T-helper 2 cell treated with Interferon-gamma antibody and Interleukin-4, amounts not matched to agents 5 μg/mL and 100 μg/mL, for 36 hours (primary cell): ENCODE results near the gene OTC.

Experiments
- DNase-seq: peaks from one replicate; pipeline ENCODE4 v3.0.0; 2021; ENCODE audit warnings: low spot score
- H3K27ac Mint-ChIP-seq: one replicate; pipeline ENCODE4 v1.8.0; 2021; ENCODE audit warnings: mild to moderate bottlenecking, mixed read lengths
- H3K27me3 Mint-ChIP-seq: one replicate; pipeline ENCODE4 v1.8.0; 2021; ENCODE audit warnings: low read depth, mixed read lengths
- H3K36me3 Mint-ChIP-seq: one replicate; pipeline ENCODE4 v1.8.0; 2021; ENCODE audit warnings: low read depth, mixed read lengths
- H3K4me1 Mint-ChIP-seq: one replicate; pipeline ENCODE4 v1.8.0; 2021; ENCODE audit warnings: low read depth, mixed read lengths
- H3K4me3 Mint-ChIP-seq: one replicate; pipeline ENCODE4 v1.8.0; 2022; ENCODE audit warnings: mild to moderate bottlenecking, moderate library complexity, mixed read lengths
- H3K9me3 Mint-ChIP-seq: one replicate; pipeline ENCODE4 v1.8.0; 2021; ENCODE audit warnings: mixed read lengths

Gene OTC

DNA sequence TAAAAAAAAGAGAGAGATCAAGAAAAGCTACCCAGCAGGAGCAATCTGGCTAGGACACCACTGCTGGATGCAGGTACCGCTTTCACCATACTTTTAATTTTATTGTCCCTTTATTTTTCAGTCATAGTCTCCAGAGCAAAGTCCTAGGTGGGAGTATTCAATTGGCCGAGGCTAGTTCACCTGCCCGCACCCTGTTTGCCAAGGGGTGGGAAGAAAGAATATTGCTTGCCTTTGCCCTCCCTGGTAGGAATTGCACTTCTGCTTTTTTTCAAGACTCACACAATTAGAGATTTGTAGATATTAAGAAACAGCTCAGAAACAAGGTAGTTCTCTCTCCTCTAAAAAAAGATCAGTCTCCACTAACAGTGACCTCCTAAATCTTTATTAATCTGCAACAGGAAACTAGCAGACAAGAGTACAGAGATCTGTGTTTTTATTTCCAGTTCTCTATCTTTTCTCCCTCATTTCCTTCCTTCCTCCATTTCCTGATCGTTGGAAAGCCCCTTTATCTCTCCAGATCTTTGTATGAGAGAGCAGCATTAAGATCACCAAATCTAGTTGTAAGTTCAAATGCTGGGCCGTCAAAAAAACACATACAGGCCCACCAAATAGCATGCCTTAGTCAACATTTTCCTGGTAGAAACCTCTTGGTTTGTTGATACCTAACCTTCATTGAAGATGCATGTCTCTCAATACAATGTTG lies 15.7 kb upstream of the OTC start:
- Mint-ChIP-seq H3K27me3 (peaks cover 6% of the 10 kb centered on the region), H3K27ac (no peak overlapping the region), H3K4me1 (no peaks in the 10 kb centered on the region), H3K9me3 (no peaks in the 10 kb centered on the region), H3K4me3 (no peak overlapping the region), H3K36me3 (no peaks in the 10 kb centered on the region)
- DNase-seq, result no peak

DNA sequence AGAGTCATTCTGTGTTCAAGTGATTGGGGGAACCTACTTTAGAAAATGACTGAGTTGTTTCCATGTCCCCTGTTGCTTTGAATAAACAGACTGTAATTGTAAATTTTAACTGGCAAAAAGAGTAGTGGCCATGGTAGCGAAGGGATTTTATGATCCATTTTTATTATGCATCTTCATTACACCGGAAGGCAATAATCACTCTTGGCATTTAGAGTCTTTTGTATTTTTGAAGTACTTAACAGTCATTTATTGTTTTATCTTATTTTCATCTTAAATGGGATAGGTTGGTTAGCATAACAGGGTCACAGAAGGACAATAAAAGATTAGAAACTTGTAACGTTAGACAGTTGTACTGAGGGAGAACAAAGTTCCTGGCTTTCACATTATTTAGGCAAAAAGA lies 11.0 kb upstream of the OTC start:
- Mint-ChIP-seq H3K9me3 (no peaks in the 10 kb centered on the region), H3K27ac (no peak overlapping the region), H3K36me3 (no peaks in the 10 kb centered on the region)

DNA sequence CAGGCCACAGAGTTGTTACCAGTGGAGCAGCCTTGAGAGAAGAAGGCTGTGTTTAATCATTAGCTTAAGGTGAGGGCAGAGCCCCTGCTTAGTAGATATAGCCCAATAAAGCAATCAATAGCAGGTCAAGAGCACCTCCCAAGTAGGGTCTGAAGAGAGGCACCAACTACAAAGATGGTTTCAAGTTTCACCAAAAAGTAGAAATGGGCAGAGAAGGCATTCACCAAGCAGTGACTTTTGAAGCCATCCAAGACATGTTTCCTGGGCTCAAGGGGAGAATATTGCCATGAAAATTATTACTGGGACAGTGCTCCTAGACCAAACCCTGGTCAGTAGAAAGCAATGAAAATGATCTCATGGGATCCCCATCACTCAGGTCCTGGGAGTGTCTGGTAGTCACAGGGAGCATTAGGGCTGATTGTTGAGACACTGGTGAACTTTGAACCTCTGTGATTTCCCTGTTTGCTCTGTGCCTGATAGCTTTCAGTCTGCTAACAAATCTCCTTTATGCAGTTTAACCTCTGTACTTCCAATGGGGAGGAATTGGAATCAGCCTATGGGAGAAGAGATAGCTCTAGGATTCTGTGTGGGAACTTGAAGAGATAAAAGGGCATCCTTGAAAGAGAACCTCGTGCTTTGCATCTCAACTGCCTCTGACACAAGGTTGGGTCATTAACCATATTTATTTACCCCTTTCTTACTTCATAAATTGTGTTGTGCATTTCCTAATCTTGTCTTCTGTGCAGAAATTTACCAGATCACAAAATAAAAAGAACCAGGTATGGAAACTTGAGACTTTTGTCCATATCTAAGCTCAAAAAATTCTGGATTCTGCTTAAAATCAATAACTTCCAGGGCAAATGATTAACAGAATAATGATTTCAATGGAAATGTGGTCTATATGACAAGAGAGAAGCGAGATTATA lies 9.3 kb upstream of the OTC start:
- no peak overlapping the region for H3K4me3 Mint-ChIP-seq
- no peak for DNase-seq
- no peaks in the 10 kb centered on the region for H3K36me3 Mint-ChIP-seq
- H3K9me3 Mint-ChIP-seq, result no peaks in the 10 kb centered on the region
- peaks cover 6% of the 10 kb centered on the region for H3K27me3 Mint-ChIP-seq
- H3K27ac Mint-ChIP-seq, result no peak overlapping the region
- H3K4me1 Mint-ChIP-seq, result peaks cover 1% of the 10 kb centered on the region

More for the DNA sequence above, 11.0 kb upstream of the OTC start:
- Mint-ChIP-seq H3K27me3 (peaks cover 4% of the 10 kb centered on the region), H3K4me1 (no peaks in the 10 kb centered on the region), H3K4me3 (no peak overlapping the region)
- DNase-seq, result no peak

DNA sequence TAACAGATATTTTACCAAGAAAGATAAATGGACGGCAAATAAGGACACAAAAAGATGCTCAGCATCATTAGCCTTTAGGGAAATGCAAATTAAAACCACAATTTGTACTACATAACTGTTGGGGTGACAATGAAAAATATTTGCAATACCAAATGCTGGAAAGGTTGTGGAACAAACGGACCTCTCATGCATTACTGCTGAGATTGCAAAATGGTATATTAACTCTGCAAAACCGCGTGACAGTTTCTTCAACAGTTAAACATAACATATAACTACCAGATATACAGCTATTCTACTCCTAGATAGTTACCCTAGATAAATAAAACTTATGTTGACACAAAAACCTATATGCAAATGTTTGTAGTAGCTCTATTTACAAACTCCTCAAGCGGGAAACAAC lies 6.3 kb upstream of the OTC start:
- peaks cover 1% of the 10 kb centered on the region for H3K4me1 Mint-ChIP-seq
- H3K9me3 Mint-ChIP-seq, result no peaks in the 10 kb centered on the region
- peaks cover 4% of the 10 kb centered on the region for H3K27me3 Mint-ChIP-seq
- no peak overlapping the region for H3K4me3 Mint-ChIP-seq
- no peaks in the 10 kb centered on the region for H3K36me3 Mint-ChIP-seq
- no peak overlapping the region for H3K27ac Mint-ChIP-seq
- DNase-seq, result no peak

DNA sequence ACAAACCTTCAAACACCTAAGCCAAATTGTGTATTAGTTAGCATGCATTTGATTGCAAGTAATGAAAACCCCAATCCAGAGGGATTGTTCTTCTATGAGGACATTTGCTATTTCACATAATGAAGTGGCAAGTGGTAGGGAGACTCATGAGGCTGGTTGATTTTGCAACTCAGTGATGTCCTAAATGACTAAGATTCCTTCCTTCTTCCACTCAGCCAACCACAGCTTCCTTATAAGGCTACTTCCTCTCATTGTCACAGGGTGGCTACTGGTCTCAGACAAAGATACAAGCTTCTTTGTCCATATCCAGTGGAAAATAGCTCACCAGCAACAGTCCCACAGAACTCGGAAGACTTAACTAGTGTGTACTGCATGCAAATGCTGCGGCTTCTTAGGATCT lies 5.3 kb upstream of the OTC start:
- H3K27ac Mint-ChIP-seq, result no peak overlapping the region
- H3K4me3 Mint-ChIP-seq, result no peak overlapping the region
- DNase-seq, result no peak
- peaks cover 4% of the 10 kb centered on the region for H3K27me3 Mint-ChIP-seq
- peaks cover 1% of the 10 kb centered on the region for H3K4me1 Mint-ChIP-seq
- no peaks in the 10 kb centered on the region for H3K9me3 Mint-ChIP-seq
- H3K36me3 Mint-ChIP-seq, result no peaks in the 10 kb centered on the region

DNA sequence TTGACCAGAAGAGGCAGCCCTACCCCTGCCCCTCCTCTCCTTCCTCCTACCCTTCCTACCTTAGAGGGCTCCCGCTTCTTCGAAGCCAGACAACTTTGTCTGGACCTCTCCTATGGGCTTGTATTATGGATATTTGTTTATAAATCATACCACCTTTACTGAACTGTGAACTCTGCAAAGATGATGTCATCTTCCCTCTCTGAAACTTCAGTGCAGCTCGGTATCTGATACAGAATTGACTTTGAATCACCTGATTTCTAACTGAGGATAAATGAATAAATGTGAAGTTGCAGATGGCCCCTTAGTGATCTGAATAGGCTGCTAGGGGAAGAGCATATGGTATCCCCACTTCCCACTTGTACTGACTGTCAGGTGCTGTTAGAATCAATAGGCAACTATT lies 1.1 kb upstream of the OTC start:
- DNase-seq, result no peak
- Mint-ChIP-seq H3K4me3 (no peak overlapping the region), H3K9me3 (no peaks in the 10 kb centered on the region), H3K4me1 (peaks cover 1% of the 10 kb centered on the region), H3K27ac (no peak overlapping the region), H3K36me3 (no peaks in the 10 kb centered on the region), H3K27me3 (peaks cover 2% of the 10 kb centered on the region)

DNA sequence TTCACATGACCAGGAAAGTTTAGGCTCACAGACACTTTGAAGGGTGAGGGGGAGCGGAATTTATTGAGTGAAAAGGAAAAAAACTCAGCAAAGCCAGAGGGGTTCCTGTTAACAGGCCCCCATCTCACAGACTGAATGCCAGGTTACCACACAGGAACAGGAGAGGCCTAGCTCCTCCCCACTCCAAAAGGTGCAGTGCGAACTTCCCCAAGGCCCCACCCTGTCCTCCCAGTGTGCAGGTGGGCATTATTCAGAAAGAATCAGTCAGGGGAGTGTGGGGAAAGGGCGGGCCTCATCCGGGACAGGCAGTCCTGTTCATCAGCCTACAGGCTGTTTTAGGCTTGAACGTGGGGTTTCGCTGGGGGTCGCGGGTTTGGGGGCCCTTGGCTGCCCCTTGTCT lies 4.0 kb downstream of the OTC start:
- no peak for DNase-seq
- Mint-ChIP-seq H3K27me3 (no peaks in the 10 kb centered on the region), H3K4me1 (no peaks in the 10 kb centered on the region), H3K36me3 (no peaks in the 10 kb centered on the region), H3K4me3 (no peak overlapping the region), H3K9me3 (no peaks in the 10 kb centered on the region), H3K27ac (no peak overlapping the region)

DNA sequence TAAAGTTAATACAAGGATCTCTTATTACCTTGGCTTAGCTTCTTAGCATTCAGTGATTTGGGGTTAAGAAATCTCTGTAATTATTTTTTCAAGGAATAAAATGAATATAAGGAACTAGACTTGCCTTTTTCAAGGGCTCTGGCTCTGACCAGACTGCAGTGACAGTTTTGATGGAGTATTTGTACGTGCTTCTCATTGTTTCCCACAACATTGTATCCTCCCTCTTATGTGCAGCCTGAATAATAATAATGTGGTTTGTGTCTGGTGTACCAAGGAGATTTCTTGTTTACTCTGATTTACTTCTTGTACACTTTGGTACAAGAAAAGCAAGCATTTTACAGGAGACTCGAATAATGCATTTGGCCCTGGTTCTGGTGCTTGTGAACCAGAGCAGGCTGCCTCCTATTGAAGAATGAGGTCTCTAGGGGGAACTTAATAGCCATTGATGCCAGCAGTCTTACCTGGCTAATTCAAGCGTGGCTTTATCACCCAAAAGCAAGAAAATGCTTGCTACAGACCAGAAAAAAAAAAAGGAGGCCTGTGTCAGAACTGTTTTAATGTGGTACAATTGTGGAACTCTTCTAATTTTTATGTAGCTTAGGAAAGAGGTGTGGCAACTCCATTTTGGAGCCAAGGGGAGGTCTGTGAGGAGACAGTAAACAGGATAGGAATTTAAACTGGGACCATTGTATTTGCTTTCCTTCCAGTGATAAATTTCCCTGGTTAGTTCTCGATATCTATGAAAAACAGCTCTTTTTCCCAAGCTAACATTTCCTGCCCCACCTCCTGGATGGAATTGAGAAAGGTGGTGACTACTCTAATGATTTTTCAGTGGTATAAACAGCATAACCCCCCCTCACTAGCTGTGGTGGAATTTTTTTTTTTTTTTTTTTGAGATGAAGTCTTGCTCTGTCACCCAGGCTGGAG lies 5.6 kb downstream of the OTC start:
- no peaks in the 10 kb centered on the region for H3K4me1 Mint-ChIP-seq
- DNase-seq, result no peak
- H3K27ac Mint-ChIP-seq, result no peak overlapping the region
- no peaks in the 10 kb centered on the region for H3K9me3 Mint-ChIP-seq
- H3K27me3 Mint-ChIP-seq, result no peaks in the 10 kb centered on the region
- no peak overlapping the region for H3K4me3 Mint-ChIP-seq
- H3K36me3 Mint-ChIP-seq, result no peaks in the 10 kb centered on the region

DNA sequence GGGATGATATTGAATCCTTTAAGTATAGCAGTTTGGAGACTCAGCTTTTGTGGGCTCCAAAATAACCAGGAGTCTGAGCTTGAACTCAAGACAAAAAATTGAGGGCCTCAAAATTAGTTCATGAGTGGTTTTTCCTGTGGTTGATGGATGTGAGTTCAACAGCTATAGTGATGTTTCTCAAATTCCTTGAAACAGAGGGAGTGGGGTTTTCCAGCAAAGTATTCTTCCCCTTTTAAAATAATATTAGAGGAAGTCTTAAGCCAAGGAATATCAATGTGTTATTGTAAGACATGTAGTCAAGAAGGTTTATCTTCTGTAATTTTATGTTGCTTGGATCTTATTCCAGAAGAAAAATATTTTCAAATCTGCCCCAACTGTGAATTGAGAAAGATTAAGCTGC lies 10.6 kb downstream of the OTC start:
- H3K4me1 Mint-ChIP-seq, result no peaks in the 10 kb centered on the region
- H3K27me3 Mint-ChIP-seq, result no peaks in the 10 kb centered on the region
- no peaks in the 10 kb centered on the region for H3K36me3 Mint-ChIP-seq
- no peak overlapping the region for H3K4me3 Mint-ChIP-seq
- H3K9me3 Mint-ChIP-seq, result no peaks in the 10 kb centered on the region
- H3K27ac Mint-ChIP-seq, result no peak overlapping the region
- DNase-seq, result no peak

DNA sequence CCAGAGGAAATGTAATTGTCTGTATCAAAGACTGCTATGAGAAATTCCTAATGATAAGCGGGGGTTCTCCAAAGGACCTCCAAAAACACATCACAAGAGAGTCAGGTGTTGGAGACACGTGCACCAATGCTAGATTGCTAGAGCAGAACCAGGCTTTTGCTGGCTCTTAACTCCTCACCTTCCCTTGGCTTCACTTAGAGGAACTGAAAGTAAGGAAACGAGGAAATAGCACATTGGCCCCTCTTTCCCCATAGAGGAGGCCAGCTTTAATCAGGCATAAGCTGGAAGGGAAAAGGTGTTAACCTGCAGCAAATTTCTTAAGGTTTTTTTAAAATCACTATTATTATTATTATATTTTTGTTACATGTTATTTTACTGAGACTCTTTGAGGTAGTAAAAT lies 13.6 kb downstream of the OTC start:
- Mint-ChIP-seq H3K4me3 (no peak overlapping the region), H3K9me3 (no peaks in the 10 kb centered on the region), H3K27me3 (no peaks in the 10 kb centered on the region), H3K36me3 (no peaks in the 10 kb centered on the region), H3K27ac (no peak overlapping the region), H3K4me1 (no peaks in the 10 kb centered on the region)
- no peak for DNase-seq

DNA sequence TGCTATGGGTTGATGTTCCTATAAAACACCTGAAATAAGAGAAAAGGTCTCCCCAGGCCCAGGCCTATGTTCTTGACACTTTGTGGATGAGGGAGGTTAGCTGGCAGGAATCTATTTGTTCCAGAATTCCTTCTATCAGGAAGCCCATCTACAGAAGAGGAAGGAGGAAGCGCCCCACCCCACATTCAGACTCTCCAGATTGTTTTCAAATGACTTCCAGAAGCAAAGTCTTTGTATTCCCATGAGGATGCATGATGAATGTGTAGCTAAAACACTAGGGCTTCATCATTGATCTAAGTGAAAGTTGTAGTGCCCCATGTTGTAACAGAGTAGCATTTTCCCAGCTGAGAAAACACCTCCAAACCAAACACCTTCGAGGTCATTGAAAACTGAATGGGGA lies 16.4 kb downstream of the OTC start:
- Mint-ChIP-seq H3K4me1 (no peaks in the 10 kb centered on the region), H3K4me3 (no peak overlapping the region), H3K27me3 (no peaks in the 10 kb centered on the region), H3K27ac (no peak overlapping the region), H3K36me3 (no peaks in the 10 kb centered on the region), H3K9me3 (no peaks in the 10 kb centered on the region)
- DNase-seq, result no peak

DNA sequence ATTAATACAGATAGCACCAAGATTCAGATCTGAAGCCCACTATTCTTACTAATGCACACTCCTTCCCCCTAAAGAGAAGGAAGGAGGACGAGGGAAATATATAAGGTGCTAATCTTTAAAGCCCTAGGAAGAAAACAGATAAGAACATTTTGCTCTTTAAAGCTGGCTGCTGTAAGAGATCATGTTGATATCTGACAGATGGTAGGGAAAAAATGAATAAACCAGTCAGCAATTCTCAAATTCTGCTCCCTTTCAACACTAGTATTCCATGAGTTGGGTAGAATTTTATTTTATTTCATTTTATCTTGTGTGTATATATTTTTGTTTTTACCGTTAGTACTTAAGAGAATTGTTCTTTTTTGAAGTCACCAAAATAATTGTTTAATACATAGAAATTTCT lies 19.2 kb downstream of the OTC start:
- Mint-ChIP-seq H3K9me3 (no peaks in the 10 kb centered on the region), H3K4me3 (no peak overlapping the region), H3K4me1 (no peaks in the 10 kb centered on the region), H3K27me3 (no peaks in the 10 kb centered on the region), H3K27ac (no peak overlapping the region), H3K36me3 (no peaks in the 10 kb centered on the region)
- no peak for DNase-seq

DNA sequence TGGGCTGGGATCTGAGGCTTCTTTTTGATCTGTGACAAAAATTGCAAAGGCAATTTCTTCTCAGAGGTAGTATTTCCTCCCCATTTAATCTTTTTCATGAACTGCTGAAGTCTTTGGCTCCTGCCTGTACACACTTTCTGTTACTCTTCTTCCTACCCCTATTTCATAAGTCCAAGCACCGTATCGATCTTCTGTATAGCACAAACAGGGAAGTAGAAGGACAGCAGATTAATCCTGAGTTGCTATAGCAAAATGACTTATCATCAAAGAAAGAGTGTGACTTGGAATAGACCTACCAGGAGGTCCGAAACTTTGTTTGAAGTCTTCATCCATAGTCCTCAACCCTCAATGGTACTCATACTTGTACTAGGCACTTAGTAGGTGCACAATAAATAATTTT lies 22.0 kb downstream of the OTC start:
- Mint-ChIP-seq H3K36me3 (no peaks in the 10 kb centered on the region), H3K4me1 (no peaks in the 10 kb centered on the region), H3K9me3 (no peaks in the 10 kb centered on the region), H3K4me3 (no peak overlapping the region), H3K27ac (no peak overlapping the region), H3K27me3 (no peaks in the 10 kb centered on the region)
- no peak for DNase-seq

DNA sequence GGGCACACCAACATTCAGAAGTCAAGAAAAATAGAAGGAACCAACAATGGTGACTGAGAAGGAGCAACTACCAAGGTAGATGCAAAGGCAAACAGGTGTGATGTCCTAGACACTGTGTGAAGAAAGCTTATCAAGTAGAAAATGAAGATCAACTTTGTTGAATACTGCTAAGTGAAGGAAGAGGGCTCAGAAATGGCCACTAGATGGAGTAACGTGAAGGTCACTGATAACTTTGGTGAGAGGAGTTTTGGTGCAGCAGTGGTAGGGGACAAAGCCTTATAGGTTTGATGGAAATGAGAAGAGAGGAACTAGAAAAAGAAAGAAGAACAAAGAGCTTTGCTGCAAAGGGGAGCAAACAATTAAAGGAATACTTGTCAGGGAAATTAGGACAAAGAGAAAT lies 23.5 kb downstream of the OTC start:
- H3K36me3 Mint-ChIP-seq, result no peaks in the 10 kb centered on the region
- no peaks in the 10 kb centered on the region for H3K4me1 Mint-ChIP-seq
- no peak overlapping the region for H3K27ac Mint-ChIP-seq
- H3K27me3 Mint-ChIP-seq, result peaks cover under 1% of the 10 kb centered on the region
- no peaks in the 10 kb centered on the region for H3K9me3 Mint-ChIP-seq
- no peak for DNase-seq
- H3K4me3 Mint-ChIP-seq, result no peak overlapping the region
